Activated B cell treated with CpG ODN at 0.5 μM for 24 hours (primary cell): ENCODE results near the gene MAP2K4. TPM values are rescaled to one million over a fixed set of nuclear protein-coding genes. Genes with fewer than 3 reads are reported as not detected.

Experiments
- ATAC-seq: fragments of 200-7000 bp; cut with Tn5 transposase; one replicate; pipeline ENCODE4 v1.10.0; 2021; ENCODE audit warnings: low read depth, mild to moderate bottlenecking, moderate library complexity
- CTCF ChIA-PET: fragments of 350-600 bp; sonication (Branson Sonifier 250); formaldehyde crosslinking; loops from one replicate; lab custom pipeline; 2021; ENCODE audit warnings: antibody characterized with exemption; lab: Charles Lee
- POLR2A ChIA-PET: fragments of 350-600 bp; sonication (Branson Sonifier 250); formaldehyde crosslinking; loops from one replicate; lab custom pipeline; 2021; ENCODE audit warnings: antibody characterized with exemption; lab: Charles Lee
- DNase-seq: peaks from one replicate; pipeline ENCODE4 v3.0.0; 2022
- H3K27ac Mint-ChIP-seq: one replicate; pipeline ENCODE4 v1.8.0; 2020; ENCODE audit warnings: mixed read lengths
- H3K27me3 Mint-ChIP-seq: one replicate; pipeline ENCODE4 v1.8.0; 2021; ENCODE audit warnings: mixed read lengths
- H3K36me3 Mint-ChIP-seq: one replicate; pipeline ENCODE4 v1.8.0; 2021; ENCODE audit warnings: low read depth, mixed read lengths
- H3K4me1 Mint-ChIP-seq: one replicate; pipeline ENCODE4 v1.8.0; 2021; ENCODE audit warnings: mixed read lengths
- H3K4me3 Mint-ChIP-seq: one replicate; pipeline ENCODE4 v1.8.0; 2020; ENCODE audit warnings: mild to moderate bottlenecking, mixed read lengths
- H3K9me3 Mint-ChIP-seq: one replicate; pipeline ENCODE4 v1.8.0; 2020; ENCODE audit warnings: mixed read lengths
- intact Hi-C: fragments of 100-400 bp; cut with micrococcal nuclease; formaldehyde crosslinking; loops from one replicate; pipeline ENCODE4 v1.15.1; 2024
- total RNA-seq: library from RNA; stranded (reverse); gene quantifications from 2 replicates; pipeline ENCODE4 v1.2.3, GENCODE V29; 2022
- TF ChIP-seq, protein P1 (sequence below): fragments of 200-600 bp; IDR thresholded peaks from one replicate; pipeline ENCODE4 v1.8.0; 2022; ENCODE audit warnings: antibody characterized with exemption, mild to moderate bottlenecking

The MAP2K4 gene
- total RNA-seq, 1 donor from 2014 or later, result 32.9 TPM

GRCh38 chr17:12043702-12044101 lies 23.0 kb downstream of the MAP2K4 start:
- CTCF ChIA-PET, result no interaction called here
- peaks cover 36% of the 10 kb centered on the region for H3K4me1 Mint-ChIP-seq
- no peak overlapping the region for H3K4me3 Mint-ChIP-seq
- intact Hi-C loops, result no loop called here
- H3K36me3 Mint-ChIP-seq, result no peaks in the 10 kb centered on the region
- TF ChIP-seq, protein P1, sequence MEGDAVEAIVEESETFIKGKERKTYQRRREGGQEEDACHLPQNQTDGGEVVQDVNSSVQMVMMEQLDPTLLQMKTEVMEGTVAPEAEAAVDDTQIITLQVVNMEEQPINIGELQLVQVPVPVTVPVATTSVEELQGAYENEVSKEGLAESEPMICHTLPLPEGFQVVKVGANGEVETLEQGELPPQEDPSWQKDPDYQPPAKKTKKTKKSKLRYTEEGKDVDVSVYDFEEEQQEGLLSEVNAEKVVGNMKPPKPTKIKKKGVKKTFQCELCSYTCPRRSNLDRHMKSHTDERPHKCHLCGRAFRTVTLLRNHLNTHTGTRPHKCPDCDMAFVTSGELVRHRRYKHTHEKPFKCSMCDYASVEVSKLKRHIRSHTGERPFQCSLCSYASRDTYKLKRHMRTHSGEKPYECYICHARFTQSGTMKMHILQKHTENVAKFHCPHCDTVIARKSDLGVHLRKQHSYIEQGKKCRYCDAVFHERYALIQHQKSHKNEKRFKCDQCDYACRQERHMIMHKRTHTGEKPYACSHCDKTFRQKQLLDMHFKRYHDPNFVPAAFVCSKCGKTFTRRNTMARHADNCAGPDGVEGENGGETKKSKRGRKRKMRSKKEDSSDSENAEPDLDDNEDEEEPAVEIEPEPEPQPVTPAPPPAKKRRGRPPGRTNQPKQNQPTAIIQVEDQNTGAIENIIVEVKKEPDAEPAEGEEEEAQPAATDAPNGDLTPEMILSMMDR, result no peak
- H3K27ac Mint-ChIP-seq, result no peak overlapping the region
- POLR2A ChIA-PET, result no interaction called here
- ATAC-seq (no peak), DNase-seq (no peak)
- no peaks in the 10 kb centered on the region for H3K9me3 Mint-ChIP-seq
- no peaks in the 10 kb centered on the region for H3K27me3 Mint-ChIP-seq

GRCh38 chr17:12046786-12047185 lies 26.1 kb downstream of the MAP2K4 start:
- Mint-ChIP-seq H3K4me3 (no peak overlapping the region), H3K36me3 (no peaks in the 10 kb centered on the region), H3K27ac (no peak overlapping the region), H3K9me3 (no peaks in the 10 kb centered on the region), H3K4me1 (peaks cover 52% of the 10 kb centered on the region), H3K27me3 (no peaks in the 10 kb centered on the region)
- TF ChIP-seq, protein P1, result no peak
- no peak for ATAC-seq
- DNase-seq, result no peak
- CTCF ChIA-PET, result no interaction called here
- POLR2A ChIA-PET, result interaction anchor here (2.5 kb wide), 1 partner anchor 50 kb away, joined by 10 read pairs; the partner anchor contains the start of gene ZNF18
- intact Hi-C loops, result no loop called here

DNA sequence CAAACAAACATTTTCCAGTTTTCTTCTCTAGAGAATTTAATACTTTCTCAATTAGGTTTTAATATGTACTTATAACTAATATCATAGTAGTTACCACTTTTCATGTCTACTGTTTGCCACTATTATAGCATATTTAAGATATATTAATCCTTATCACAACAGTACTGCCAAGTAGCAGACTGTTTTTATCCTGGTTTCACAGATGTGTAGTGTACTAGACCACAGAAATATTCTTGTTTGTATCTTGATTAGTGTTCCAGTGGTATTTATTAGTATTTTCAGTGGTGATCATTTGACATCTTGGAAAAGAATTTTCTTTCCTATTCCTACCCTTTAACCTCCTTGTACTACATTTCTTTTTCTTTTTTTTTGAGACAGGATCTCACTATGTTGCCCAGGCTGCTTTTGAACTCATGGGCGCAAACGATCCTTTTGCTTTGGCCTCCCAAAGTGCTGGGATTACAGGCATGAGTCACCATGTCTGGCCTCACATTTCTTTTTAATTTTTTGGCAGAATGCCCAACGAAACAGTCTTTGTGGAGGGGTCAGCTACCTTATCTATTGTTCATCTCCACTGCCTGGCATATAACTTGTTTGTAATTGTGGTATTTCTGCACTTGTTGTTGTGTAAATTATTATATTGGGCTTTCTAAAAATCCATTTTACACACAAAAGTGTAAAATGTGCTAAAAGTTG lies 27.2 kb downstream of the MAP2K4 start:
- POLR2A ChIA-PET, result no interaction called here
- Mint-ChIP-seq H3K27ac (no peak overlapping the region), H3K4me1 (peaks cover 56% of the 10 kb centered on the region), H3K36me3 (no peaks in the 10 kb centered on the region), H3K4me3 (no peak overlapping the region), H3K27me3 (no peaks in the 10 kb centered on the region), H3K9me3 (no peaks in the 10 kb centered on the region)
- TF ChIP-seq, protein P1, result no peak
- CTCF ChIA-PET, result no interaction called here
- ATAC-seq, result no peak
- DNase-seq, result no peak
- intact Hi-C loops, result no loop called here

DNA sequence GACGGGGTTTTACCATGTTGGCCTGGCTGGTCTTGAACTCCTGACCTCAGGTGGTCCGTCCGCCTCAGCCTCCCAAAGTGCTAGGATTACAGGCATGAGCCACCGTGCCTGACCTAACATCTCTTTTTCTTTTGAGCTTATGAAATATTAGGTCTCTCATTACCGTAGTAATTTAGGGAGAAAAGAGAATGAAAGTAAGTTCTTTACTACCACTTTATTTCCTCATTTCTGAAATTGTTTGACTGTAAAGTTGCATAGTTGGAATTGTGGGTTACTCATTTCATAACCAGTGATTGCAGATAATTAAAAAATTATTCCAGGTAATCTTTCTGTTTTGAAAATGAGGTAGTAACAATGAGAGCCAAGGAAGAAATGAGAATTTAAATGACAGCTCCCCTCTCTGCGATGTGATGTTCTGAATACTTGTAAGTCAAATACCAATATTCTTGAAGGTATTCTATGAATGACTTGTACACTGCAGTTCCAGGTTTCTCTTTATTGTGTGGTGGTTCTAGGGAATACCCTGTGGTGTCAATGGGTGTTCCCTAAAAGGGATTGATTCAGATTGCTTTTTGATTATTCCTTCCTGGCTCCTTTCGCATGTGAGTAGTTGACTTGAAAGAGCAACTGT lies 28.3 kb downstream of the MAP2K4 start:
- TF ChIP-seq, protein P1, result no peak
- H3K27ac Mint-ChIP-seq, result no peak overlapping the region
- no peaks in the 10 kb centered on the region for H3K9me3 Mint-ChIP-seq
- H3K4me3 Mint-ChIP-seq, result no peak overlapping the region
- no peak for DNase-seq
- peaks cover 63% of the 10 kb centered on the region for H3K4me1 Mint-ChIP-seq
- no peak for ATAC-seq
- ChIA-PET POLR2A (no interaction called here), CTCF (no interaction called here)
- H3K36me3 Mint-ChIP-seq, result no peaks in the 10 kb centered on the region
- H3K27me3 Mint-ChIP-seq, result no peaks in the 10 kb centered on the region
- intact Hi-C loops, result no loop called here

DNA sequence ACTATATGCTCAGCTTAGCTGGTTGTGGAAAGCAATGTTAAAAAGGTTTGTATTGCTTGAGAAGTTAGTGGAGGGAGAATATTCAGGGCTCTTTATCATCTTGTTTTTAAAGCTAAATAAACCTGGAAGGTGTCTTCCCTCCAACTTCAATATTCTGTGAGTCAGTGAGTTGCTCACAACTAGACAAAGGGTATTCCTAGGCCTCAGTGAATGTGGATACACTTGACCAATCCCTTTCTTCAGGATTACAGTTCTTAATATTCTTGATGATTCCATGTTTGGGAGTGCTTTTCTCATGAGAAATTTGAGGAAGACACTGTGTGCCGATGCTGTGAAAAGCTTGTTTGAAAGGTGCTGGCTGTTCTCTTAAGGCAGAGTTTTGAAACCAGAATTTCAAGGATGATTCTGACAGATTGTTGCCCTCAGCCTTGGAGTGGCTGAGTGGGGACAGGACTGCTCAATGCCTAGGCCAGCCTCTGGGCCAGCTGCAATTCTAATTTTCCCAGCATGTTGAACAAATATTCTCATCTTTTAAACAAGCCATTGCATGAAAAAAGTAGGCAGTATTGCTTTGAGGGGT lies 30.1 kb downstream of the MAP2K4 start:
- H3K4me3 Mint-ChIP-seq, result no peak overlapping the region
- ChIA-PET CTCF (no interaction called here), POLR2A (no interaction called here)
- no peak overlapping the region for H3K27ac Mint-ChIP-seq
- H3K36me3 Mint-ChIP-seq, result peaks cover 6% of the 10 kb centered on the region
- peaks cover 59% of the 10 kb centered on the region for H3K4me1 Mint-ChIP-seq
- no peaks in the 10 kb centered on the region for H3K27me3 Mint-ChIP-seq
- TF ChIP-seq, protein P1, result no peak
- H3K9me3 Mint-ChIP-seq, result no peaks in the 10 kb centered on the region
- intact Hi-C loops, result no loop called here
- no peak for DNase-seq
- no peak for ATAC-seq
